ENCODE data around the gene UGP2. TPM values are rescaled to one million over a fixed set of nuclear protein-coding genes. Genes with fewer than 3 reads are reported as not detected.

The UGP2 gene
- total and polyA plus RNA-seq, 2 of the 4 experiments (the other 2 are of a cell fraction) = 45.0 to 58.8 TPM

DNA sequence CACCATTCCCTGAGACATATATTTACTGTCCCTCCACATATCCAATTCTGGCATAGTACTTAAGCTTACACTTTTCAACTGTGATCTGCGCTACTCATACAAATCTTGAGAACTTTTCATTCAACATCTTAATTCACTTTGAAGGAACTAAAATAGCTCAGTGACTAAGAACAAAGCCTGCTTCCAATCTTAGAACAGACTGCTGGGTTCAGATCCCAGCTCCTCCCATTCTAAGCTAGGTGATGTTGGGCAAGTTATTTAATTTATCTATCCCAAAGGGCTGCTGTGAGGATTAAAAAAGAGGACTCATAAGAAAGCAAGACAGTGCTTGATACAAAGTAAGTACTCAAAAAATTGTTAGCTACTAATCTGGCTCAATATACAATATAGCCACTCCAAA lies 57.9 kb downstream of the UGP2 start:
- no peak overlapping the region for H4K91ac ChIP-seq (ENCODE audit: insufficient read depth, low read depth, low read length)
- dilution Hi-C loops (cut with HindIII; ENCODE audit: low sequenced_read_pairs, unreplicated experiment) (no loop called here), intact Hi-C loops (cut with micrococcal nuclease) (no loop called here), in situ Hi-C loops (cut with MboI; ENCODE audit: low sequenced_read_pairs) (no loop called here)
- no peak overlapping the region for H2BK15ac ChIP-seq (ENCODE audit: low read depth, low read length)
- H3K4me3 ChIP-seq (ENCODE audit: insufficient read depth, low read depth, low read length) = no peak overlapping the region
- peaks cover 6% of the 10 kb centered on the region for H3K9me3 ChIP-seq (ENCODE audit: control insufficient read depth, insufficient read depth, low read length)
- H3K27ac ChIP-seq (ENCODE audit: insufficient read depth, low read length) = no peak overlapping the region
- POLR2A ChIA-PET (ENCODE audit: unreplicated experiment) = no interaction called here
- H2AK5ac ChIP-seq (ENCODE audit: low read depth, low read length) = no peak overlapping the region
- peaks cover 10 to 11% of the 10 kb centered on the region in 2 experiments; a peak in 3 of 4 replicates for H3K79me1 ChIP-seq (ENCODE audit: low read depth in 1 of 2, low read length in 2 of 2)
- DNase-seq = no peak
- no peak overlapping the region for H3K56ac ChIP-seq (ENCODE audit: extremely low read depth, insufficient read depth, low read length)
- CTCF ChIA-PET = interaction anchor here (0.8 kb wide), 1 partner anchor 10 kb away, joined by 3 read pairs; no protein-coding TSS in a partner anchor
- H3K23ac ChIP-seq (ENCODE audit: low read depth, low read length) = no peak overlapping the region
- H2BK20ac ChIP-seq (ENCODE audit: low read depth, low read length) = no peak overlapping the region
- H3K4me2 ChIP-seq (ENCODE audit: low read depth, low read length) = no peak overlapping the region
- no peaks in the 10 kb centered on the region for H3K27me3 ChIP-seq (ENCODE audit: control insufficient read depth, insufficient read depth, low read length)
- no peak overlapping the region for H2AFZ ChIP-seq (replicated peaks; ENCODE audit: low read length, poor library complexity)
- no peaks in the 10 kb centered on the region; the same call in 1 of the 2 replicates for H3K4me1 ChIP-seq (ENCODE audit: control insufficient read depth, insufficient read depth, low read length)
- peaks cover 11% of the 10 kb centered on the region; the same call in 1 of the 2 replicates for H3K36me3 ChIP-seq (ENCODE audit: control insufficient read depth, insufficient read depth, low read length)
- no peak overlapping the region for H2AK9ac ChIP-seq (replicated peaks; ENCODE audit: low read depth, low read length, poor library complexity)
- BruUV-seq (replicated peaks) = no TSS peak
- no peak for ATAC-seq (ENCODE audit: low read depth)
- H2BK5ac ChIP-seq (ENCODE audit: low read depth, low read length, poor library complexity, severe bottlenecking) = no peak overlapping the region
- no peaks in the 10 kb centered on the region for H3K9me1 ChIP-seq (ENCODE audit: insufficient read depth, low read length)
- no peaks in the 10 kb centered on the region for H4K20me1 ChIP-seq (ENCODE audit: insufficient read depth, low read length)
- TF ChIP-seq RAD21 (IDR thresholded peaks at IDR 0.05; ENCODE audit: low read length) (no peak), BHLHE40 (IDR thresholded peaks at IDR 0.05; ENCODE audit: low read depth, low read length) (no peak), MXI1 (IDR thresholded peaks at IDR 0.05; ENCODE audit: borderline replicate concordance, low read depth, low read length) (no peak), POLR2A (IDR thresholded peaks at IDR 0.05; ENCODE audit: low read depth, low read length) (no peak), CEBPB (IDR thresholded peaks at IDR 0.05; ENCODE audit: low read depth, low read length) (no peak), FOS (IDR thresholded peaks at IDR 0.05; ENCODE audit: low read depth, low read length) (no peak), RCOR1 (IDR thresholded peaks at IDR 0.05; ENCODE audit: insufficient replicate concordance, low read length) (no peak), RFX5 (IDR thresholded peaks at IDR 0.05; ENCODE audit: low read depth, low read length) (no peak), MAZ (IDR thresholded peaks at IDR 0.05; ENCODE audit: borderline replicate concordance, low read depth, low read length) (no peak), SMC3 (IDR thresholded peaks at IDR 0.05; ENCODE audit: low read depth, low read length) (no peak)
- TF ChIP-seq, protein P1, sequence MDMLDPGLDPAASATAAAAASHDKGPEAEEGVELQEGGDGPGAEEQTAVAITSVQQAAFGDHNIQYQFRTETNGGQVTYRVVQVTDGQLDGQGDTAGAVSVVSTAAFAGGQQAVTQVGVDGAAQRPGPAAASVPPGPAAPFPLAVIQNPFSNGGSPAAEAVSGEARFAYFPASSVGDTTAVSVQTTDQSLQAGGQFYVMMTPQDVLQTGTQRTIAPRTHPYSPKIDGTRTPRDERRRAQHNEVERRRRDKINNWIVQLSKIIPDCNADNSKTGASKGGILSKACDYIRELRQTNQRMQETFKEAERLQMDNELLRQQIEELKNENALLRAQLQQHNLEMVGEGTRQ (IDR thresholded peaks at IDR 0.05; ENCODE audit: low read depth, low read length) = no peak
- TF ChIP-seq, protein P2, sequence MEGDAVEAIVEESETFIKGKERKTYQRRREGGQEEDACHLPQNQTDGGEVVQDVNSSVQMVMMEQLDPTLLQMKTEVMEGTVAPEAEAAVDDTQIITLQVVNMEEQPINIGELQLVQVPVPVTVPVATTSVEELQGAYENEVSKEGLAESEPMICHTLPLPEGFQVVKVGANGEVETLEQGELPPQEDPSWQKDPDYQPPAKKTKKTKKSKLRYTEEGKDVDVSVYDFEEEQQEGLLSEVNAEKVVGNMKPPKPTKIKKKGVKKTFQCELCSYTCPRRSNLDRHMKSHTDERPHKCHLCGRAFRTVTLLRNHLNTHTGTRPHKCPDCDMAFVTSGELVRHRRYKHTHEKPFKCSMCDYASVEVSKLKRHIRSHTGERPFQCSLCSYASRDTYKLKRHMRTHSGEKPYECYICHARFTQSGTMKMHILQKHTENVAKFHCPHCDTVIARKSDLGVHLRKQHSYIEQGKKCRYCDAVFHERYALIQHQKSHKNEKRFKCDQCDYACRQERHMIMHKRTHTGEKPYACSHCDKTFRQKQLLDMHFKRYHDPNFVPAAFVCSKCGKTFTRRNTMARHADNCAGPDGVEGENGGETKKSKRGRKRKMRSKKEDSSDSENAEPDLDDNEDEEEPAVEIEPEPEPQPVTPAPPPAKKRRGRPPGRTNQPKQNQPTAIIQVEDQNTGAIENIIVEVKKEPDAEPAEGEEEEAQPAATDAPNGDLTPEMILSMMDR (conservative IDR thresholded peaks at IDR 0.05; ENCODE audit: low read depth, low read length) = no peak
- H4K5ac ChIP-seq (ENCODE audit: low read depth, low read length) = no peak overlapping the region
- no peak overlapping the region for H4K8ac ChIP-seq (ENCODE audit: low read depth in 2 of 2, low read length in 2 of 2)
- no peak overlapping the region for H3K4ac ChIP-seq (ENCODE audit: low read depth, low read length)
- H3K14ac ChIP-seq (replicated peaks; ENCODE audit: low read depth, low read length) = no peak overlapping the region
- H3K9ac ChIP-seq (ENCODE audit: low read depth, low read length) = no peak overlapping the region
- no CpG with 5 or more reads among the region's 1 CpG for WGBS, 2 experiments (ENCODE audit: extremely low coverage in 2 of 2, insufficient read length in 1 of 2)
- no peak overlapping the region for H2BK120ac ChIP-seq (ENCODE audit: low read depth, low read length)
- no peak overlapping the region for H3K18ac ChIP-seq (ENCODE audit: low read depth, low read length)
